H1 (cell line): ENCODE results near the gene GALNT13. TPM values are rescaled to one million over a fixed set of nuclear protein-coding genes. Genes with fewer than 3 reads are reported as not detected.

Experiments
- CTCF ChIA-PET: fragments of 300-600 bp; sonication (Branson Sonifier 250); formaldehyde crosslinking; loops from one replicate; lab custom pipeline; 2021; ENCODE audit not compliant: partially characterized antibody; lab: Charles Lee
- POLR2A ChIA-PET: fragments of 300-600 bp; sonication (Branson Sonifier 250); formaldehyde crosslinking; loops from one replicate; lab custom pipeline; 2021; ENCODE audit warnings: inconsistent platforms; ENCODE audit not compliant: partially characterized antibody; lab: Charles Lee
- DNase-seq, 2 experiments: peaks; one replicate each; pipeline versions ENCODE4 v3.0.0 to v3.0.0-alpha.2; 2010 to 2022; ENCODE audit warnings: low spot score in 2 of 2, low read depth in 1 of 2, mixed read lengths in 1 of 2
- FAIRE-seq: peaks from 2 replicates; lab custom pipeline; 2011; peaks lifted over from hg19 to GRCh38; lab: Jason Lieb, UNC
- H2AFZ ChIP-seq: 2 replicates; pipeline ENCODE4 v1.8.1; 2012; ENCODE audit warnings: low read length, inconsistent platforms
- H2AK5ac ChIP-seq: 2 replicates; pipeline ENCODE4 v1.6.1; 2013; ENCODE audit warnings: low read depth, low read length
- H2BK120ac ChIP-seq: replicated peaks from 2 replicates; pipeline ENCODE3; 2013; ENCODE audit warnings: low read depth, low read length, inconsistent platforms
- H2BK12ac ChIP-seq: 2 replicates; pipeline ENCODE4 v1.6.1; 2013; ENCODE audit warnings: low read depth, low read length
- H2BK15ac ChIP-seq: 2 replicates; pipeline ENCODE4 v1.6.1; 2013; ENCODE audit warnings: low read length
- H2BK20ac ChIP-seq: 2 replicates; pipeline ENCODE4 v1.6.1; 2013; ENCODE audit warnings: low read length
- H2BK5ac ChIP-seq: 2 replicates; pipeline ENCODE4 v1.6.1; 2013; ENCODE audit warnings: low read depth, low read length
- H3K14ac ChIP-seq: 2 replicates; pipeline ENCODE4 v1.6.1; 2013; ENCODE audit warnings: inconsistent platforms; ENCODE audit not compliant: insufficient read length
- H3K18ac ChIP-seq: 2 replicates; pipeline ENCODE4 v1.6.1; 2013; ENCODE audit warnings: low read length; ENCODE audit errors: extremely low read depth
- H3K23ac ChIP-seq: 2 replicates; pipeline ENCODE4 v1.6.1; 2013; ENCODE audit warnings: inconsistent platforms; ENCODE audit not compliant: insufficient read length
- H3K23me2 ChIP-seq: 2 replicates; pipeline ENCODE4 v1.6.1; 2013; ENCODE audit warnings: low read depth, low read length
- H3K27ac ChIP-seq: 2 replicates; pipeline ENCODE4 v1.6.1; 2011; ENCODE audit warnings: low read depth, low read length, inconsistent platforms
- H3K27me3 ChIP-seq, 4 experiments: replicated peaks in 1 of 4; 1 replicate in 1 of 4; 2 replicates in 3 of 4; pipeline versions ENCODE4 v1.6.1 to v1.8.1; 2011 to 2013; ENCODE audit warnings: low read length in 3 of 4, mild to moderate bottlenecking in 3 of 4, inconsistent platforms in 2 of 4, mixed read lengths in 2 of 4, moderate library complexity in 1 of 4; ENCODE audit not compliant: control insufficient read depth in 3 of 4, insufficient read depth in 3 of 4; ENCODE audit errors: extremely low read depth in 1 of 4
- H3K36me3 ChIP-seq, 4 experiments: 2 replicates each; pipeline versions ENCODE4 v1.6.1 to v1.8.1; 2011 to 2013; ENCODE audit warnings: mild to moderate bottlenecking in 4 of 4, low read length in 3 of 4, moderate library complexity in 2 of 4, control low read depth in 1 of 4, inconsistent platforms in 1 of 4; ENCODE audit not compliant: insufficient read depth in 4 of 4, control insufficient read depth in 2 of 4
- H3K4ac ChIP-seq: replicated peaks from 2 replicates; pipeline ENCODE3; 2013; ENCODE audit warnings: low read length, low read depth, mixed read lengths, inconsistent platforms; ENCODE audit not compliant: insufficient read length
- H3K4me1 ChIP-seq, 4 experiments: replicated peaks in 1 of 4; 1 replicate in 1 of 4; 2 replicates in 3 of 4; pipeline versions ENCODE4 v1.6.1 to v1.8.1; 2011 to 2013; ENCODE audit warnings: low read length in 3 of 4, inconsistent platforms in 2 of 4, mixed read lengths in 1 of 4; ENCODE audit not compliant: insufficient read depth in 4 of 4, control insufficient read depth in 3 of 4
- H3K4me2 ChIP-seq, 2 experiments: 2 replicates each; pipeline versions ENCODE4 v1.6.1 to v1.8.1; 2011 to 2013; ENCODE audit warnings: low read depth in 2 of 2, low read length in 2 of 2, control low read depth in 1 of 2, inconsistent platforms in 1 of 2, mild to moderate bottlenecking in 1 of 2; ENCODE audit not compliant: insufficient read depth in 1 of 2
- H3K4me3 ChIP-seq, 4 experiments: fragments of 200-600, 300-600 bp in 1 of 4; sonication (generic), shearing (Covaris generic), sonication (Bioruptor Twin) in 1 of 4; 2 replicates each; pipeline versions ENCODE4 v1.5.1 to v1.8.1; 2011 to 2016; ENCODE audit warnings: low read length in 4 of 4, low read depth in 3 of 4, control low read depth in 2 of 4, inconsistent platforms in 2 of 4, mild to moderate bottlenecking in 2 of 4, mixed read lengths in 1 of 4, moderate library complexity in 1 of 4; ENCODE audit not compliant: insufficient read depth in 2 of 4; ENCODE audit errors: extremely low read depth in 1 of 4
- H3K56ac ChIP-seq: replicated peaks from 2 replicates; pipeline ENCODE3; 2013; ENCODE audit warnings: low read depth, mild to moderate bottlenecking, mixed read lengths, low read length, inconsistent platforms; ENCODE audit not compliant: insufficient read length
- H3K79me1 ChIP-seq: 2 replicates; pipeline ENCODE4 v1.6.1; 2013; ENCODE audit warnings: low read depth, low read length, control low read depth
- H3K79me2 ChIP-seq, 2 experiments: 2 replicates each; pipeline versions ENCODE4 v1.6.1 to v1.8.1; 2012 to 2013; ENCODE audit warnings: low read length in 2 of 2, mild to moderate bottlenecking in 2 of 2, inconsistent platforms in 1 of 2; ENCODE audit not compliant: insufficient read depth in 2 of 2, control insufficient read depth in 1 of 2
- H3K9ac ChIP-seq, 4 experiments: replicated peaks in 1 of 4; 1 replicate in 1 of 4; 2 replicates in 3 of 4; pipeline versions ENCODE4 v1.6.1 to v1.8.1; 2011 to 2013; ENCODE audit warnings: low read depth in 3 of 4, low read length in 3 of 4, control low read depth in 2 of 4, mild to moderate bottlenecking in 2 of 4, moderate library complexity in 2 of 4, inconsistent platforms in 1 of 4; ENCODE audit errors: extremely low read depth in 1 of 4
- H3K9me3 ChIP-seq, 2 experiments: 2 replicates each; pipeline versions ENCODE4 v1.6.1 to v1.8.1; 2012 to 2013; ENCODE audit warnings: mild to moderate bottlenecking in 2 of 2, moderate library complexity in 2 of 2, control low read depth in 1 of 2, inconsistent platforms in 1 of 2, low read depth in 1 of 2, low read length in 1 of 2, mixed read lengths in 1 of 2; ENCODE audit not compliant: insufficient read depth in 2 of 2
- H4K20me1 ChIP-seq, 2 experiments: replicated peaks in 1 of 2; 2 replicates each; pipeline versions ENCODE3 to v1.8.1; 2011 to 2013; ENCODE audit warnings: inconsistent platforms in 2 of 2, low read length in 2 of 2, mild to moderate bottlenecking in 1 of 2; ENCODE audit not compliant: insufficient read depth in 2 of 2, control insufficient read depth in 1 of 2
- H4K5ac ChIP-seq: 2 replicates; pipeline ENCODE4 v1.6.1; 2013; ENCODE audit warnings: low read length, low read depth, mixed read lengths, inconsistent platforms; ENCODE audit not compliant: insufficient read length
- H4K8ac ChIP-seq: 2 replicates; pipeline ENCODE4 v1.8.0; 2013; ENCODE audit warnings: mild to moderate bottlenecking, moderate library complexity, low read length, inconsistent platforms; ENCODE audit not compliant: insufficient read depth; ENCODE audit errors: extremely low read depth
- H4K91ac ChIP-seq: replicated peaks from 2 replicates; pipeline ENCODE3; 2013; ENCODE audit warnings: low read length, mixed read lengths, inconsistent platforms; ENCODE audit not compliant: insufficient read length
- CTBP2 ChIP-seq: IDR thresholded peaks from 2 replicates; pipeline ENCODE4 v1.7.0; 2011; ENCODE audit warnings: borderline replicate concordance, mild to moderate bottlenecking, moderate library complexity, mixed read lengths, low read length; ENCODE audit not compliant: insufficient read depth, insufficient read length
- KDM1A ChIP-seq: fragments of 200-600, 300-600 bp; sonication (generic); IDR thresholded peaks from 2 replicates; pipeline ENCODE4 v1.7.1; 2016; ENCODE audit warnings: mild to moderate bottlenecking, low read length, borderline replicate concordance
- POLR2A ChIP-seq, 2 experiments: IDR thresholded peaks; 1 replicate in 1 of 2; 2 replicates in 1 of 2; pipeline ENCODE4 v1.6.1; 2011; ENCODE audit warnings: low read depth in 2 of 2, low read length in 2 of 2, mild to moderate bottlenecking in 2 of 2; ENCODE audit errors: control extremely low read depth in 1 of 2
- SIN3A ChIP-seq, 2 experiments: IDR thresholded peaks in 1 of 2; conservative IDR thresholded peaks in 1 of 2; 2 replicates each; pipeline ENCODE4 v1.6.1; 2011 to 2012; ENCODE audit warnings: low read length in 2 of 2, improper control_type of control experiment in 1 of 2, low read depth in 1 of 2, mild to moderate bottlenecking in 1 of 2
- TEAD4 ChIP-seq: IDR thresholded peaks from 2 replicates; pipeline ENCODE4 v1.6.1; 2012; ENCODE audit warnings: low read depth, low read length, inconsistent platforms, mixed read lengths
- WGBS, 2 experiments: shearing (Covaris generic) in 1 of 2; methylation state at CpG; one replicate each; pipeline versions ENCODE4 v1.1.6 to v1.1.7; 2013 to 2015; ENCODE audit warnings: low lambda C conversion rate in 2 of 2, mixed read lengths in 2 of 2, inconsistent platforms in 1 of 2, low coverage in 1 of 2, missing lambda C conversion rate in 1 of 2; ENCODE audit not compliant: insufficient replicate concordance in 2 of 2, insufficient coverage in 1 of 2, insufficient read length in 1 of 2; ENCODE audit errors: extremely low coverage in 1 of 2, missing lambda C conversion rate in 1 of 2; 5-methylcytosine and 5-hydroxymethylcytosine counted together
- polyA plus RNA-seq, 7 experiments: library from polyadenylated mRNA; depleted of rRNA in 3 of 7; stranded (reverse) in 5 of 7; unstranded in 2 of 7; fragments of >200 nt in 5 of 7; fragments of 200-250 nt in 2 of 7; gene quantifications; 1 replicate in 5 of 7; 2 replicates in 1 of 7; 4 replicates in 1 of 7; pipeline versions ENCODE4 v1.2.1 to v1.2.3, GENCODE V29; 2011 to 2013; ENCODE audit warnings: missing spikeins in 2 of 7, mixed read lengths in 2 of 7
- total RNA-seq: library from RNA; stranded (reverse); fragmentation: NEBNext Ultra II Directional; extraction: Animal tissue kit (Norgen Biotek cat#: 25700); gene quantifications from 2 replicates; pipeline ENCODE4 v1.2.1, GENCODE V29; 2021

The GALNT13 gene
- total and polyA plus RNA-seq, 2 of the 8 experiments (the other 6 are each of a cell fraction or from before 2014, with no cell fraction given) = 3.2 to 9.6 TPM

- Histone ChIP-seq H2AK5ac (no peak overlapping the region), H3K23me2 (no peaks in the 10 kb centered on the region), H2BK5ac (no peak overlapping the region), H2BK20ac (no peak overlapping the region), H4K20me1 (no peaks in the 10 kb centered on the region), H2BK120ac (no peak overlapping the region), H3K27ac (no peak overlapping the region), H4K8ac (no peak overlapping the region), H3K56ac (no peak overlapping the region), H3K9ac (no peak overlapping the region), H3K23ac (no peak overlapping the region), H3K4ac (no peak overlapping the region), H3K14ac (no peak overlapping the region), H4K5ac (no peak overlapping the region), H4K91ac (no peak overlapping the region), H3K36me3 (no peaks in the 10 kb centered on the region), H3K4me1 (no peaks in the 10 kb centered on the region), H3K9me3 (peaks cover 3 to 4% of the 10 kb centered on the region in 2 experiments; a peak in 1 of 4 replicates), H3K4me2 (no peak overlapping the region), H3K4me3 (no peak overlapping the region), H2BK12ac (no peak overlapping the region), H3K27me3 (no peaks in the 10 kb centered on the region), H3K79me2 (no peaks in the 10 kb centered on the region), H3K18ac (no peak overlapping the region), H2AFZ (peak overlapping the region; percentile 51; the same call in 1 of the 2 replicates), H3K79me1 (no peaks in the 10 kb centered on the region), H2BK15ac (no peak overlapping the region)
- POLR2A ChIA-PET = no interaction called here
- FAIRE-seq (no peak), DNase-seq (no peak)
- CTCF ChIA-PET = interaction anchor here (0.5 kb wide), 1 partner anchor 39 kb away, joined by 3 read pairs; no protein-coding TSS in a partner anchor
- WGBS, 2 experiments = 95% methylated on average over 2 of the region's 2 CpGs; no CpG with 5 or more reads in 1 of the 2 experiments
- TF ChIP-seq TEAD4 = no peak
- TF ChIP-seq CTBP2 = no peak
- TF ChIP-seq KDM1A = no peak
- no peak for TF ChIP-seq POLR2A (IDR thresholded peaks at IDR 0.05; ENCODE audit: control extremely low read depth in 1 of 2, low read depth in 2 of 2, low read length in 2 of 2)
- no peak for TF ChIP-seq SIN3A (conservative IDR thresholded peaks at IDR 0.05 in 1 of 2, IDR thresholded peaks at IDR 0.05 in 1 of 2; ENCODE audit: low read depth in 1 of 2, low read length in 2 of 2)
These were observed 598.7 kb downstream of the GALNT13 start for GRCh38 chr2:154470376-154470775.
